ENCODE results near the gene DSC1.

DNA sequence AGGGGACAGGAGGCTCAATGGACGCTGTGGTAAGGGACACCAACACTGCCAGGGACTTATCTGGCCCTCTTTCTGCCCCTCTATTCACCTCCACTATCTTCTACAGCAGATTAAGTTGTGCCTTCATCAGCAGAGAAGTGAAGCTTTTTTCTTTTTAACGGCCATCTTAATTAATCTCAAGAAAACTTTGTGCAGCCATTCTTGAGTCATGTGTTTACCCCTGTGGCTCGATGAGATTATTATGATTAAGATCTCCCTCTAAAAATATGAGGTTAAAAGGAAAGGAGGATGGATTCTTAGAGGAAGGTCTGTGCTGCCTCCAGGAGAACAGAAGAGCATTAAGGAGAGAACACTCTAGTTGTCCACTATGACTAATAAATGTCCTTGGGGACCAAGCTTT lies 32.4 kb upstream of the DSC1 start:
- TF ChIP-seq POLR2AphosphoS5 (IDR thresholded peaks at IDR 0.05) (no peak), EP300 (IDR thresholded peaks at IDR 0.05) (no peak)
- TF ChIP-seq, protein P1, sequence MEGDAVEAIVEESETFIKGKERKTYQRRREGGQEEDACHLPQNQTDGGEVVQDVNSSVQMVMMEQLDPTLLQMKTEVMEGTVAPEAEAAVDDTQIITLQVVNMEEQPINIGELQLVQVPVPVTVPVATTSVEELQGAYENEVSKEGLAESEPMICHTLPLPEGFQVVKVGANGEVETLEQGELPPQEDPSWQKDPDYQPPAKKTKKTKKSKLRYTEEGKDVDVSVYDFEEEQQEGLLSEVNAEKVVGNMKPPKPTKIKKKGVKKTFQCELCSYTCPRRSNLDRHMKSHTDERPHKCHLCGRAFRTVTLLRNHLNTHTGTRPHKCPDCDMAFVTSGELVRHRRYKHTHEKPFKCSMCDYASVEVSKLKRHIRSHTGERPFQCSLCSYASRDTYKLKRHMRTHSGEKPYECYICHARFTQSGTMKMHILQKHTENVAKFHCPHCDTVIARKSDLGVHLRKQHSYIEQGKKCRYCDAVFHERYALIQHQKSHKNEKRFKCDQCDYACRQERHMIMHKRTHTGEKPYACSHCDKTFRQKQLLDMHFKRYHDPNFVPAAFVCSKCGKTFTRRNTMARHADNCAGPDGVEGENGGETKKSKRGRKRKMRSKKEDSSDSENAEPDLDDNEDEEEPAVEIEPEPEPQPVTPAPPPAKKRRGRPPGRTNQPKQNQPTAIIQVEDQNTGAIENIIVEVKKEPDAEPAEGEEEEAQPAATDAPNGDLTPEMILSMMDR (IDR thresholded peaks at IDR 0.05) = no peak

Data from stomach (tissue), 4 donors.